HG02642 (cell line): ENCODE results near the gene HNRNPC.
"Not testable (repeated sequence)": the region's sequence is repeated elsewhere in the genome, so short reads cannot be mapped to it uniquely, and the experiment has no call there.

Source experiments
- ATAC-seq: cut with Tn5 transposase; IDR thresholded peaks from one replicate; pipeline ENCODE4 v1.9.1; 2021; ENCODE audit warnings: mild to moderate bottlenecking; ENCODE audit not compliant: unreplicated experiment, poor library complexity

Gene HNRNPC

DNA sequence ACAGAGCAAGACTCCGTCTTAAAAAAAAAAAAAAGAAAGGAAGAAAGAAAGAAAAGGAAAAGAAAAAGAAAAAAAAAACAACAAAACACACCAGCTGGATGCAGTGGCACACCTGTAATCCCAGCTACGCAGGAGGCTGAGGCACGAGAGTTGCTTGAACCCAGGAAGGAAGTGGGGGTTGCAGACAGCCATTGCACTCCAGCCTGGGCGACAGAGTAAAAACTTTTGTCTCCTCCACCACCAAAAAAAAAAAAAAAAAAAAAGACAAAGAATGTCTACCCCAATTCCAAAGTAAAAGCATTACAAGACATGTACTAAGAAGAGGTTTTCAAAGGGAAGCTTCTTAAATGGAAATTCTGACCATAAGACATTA, 53.4 kb downstream of the HNRNPC start:
- ATAC-seq: no peak

DNA sequence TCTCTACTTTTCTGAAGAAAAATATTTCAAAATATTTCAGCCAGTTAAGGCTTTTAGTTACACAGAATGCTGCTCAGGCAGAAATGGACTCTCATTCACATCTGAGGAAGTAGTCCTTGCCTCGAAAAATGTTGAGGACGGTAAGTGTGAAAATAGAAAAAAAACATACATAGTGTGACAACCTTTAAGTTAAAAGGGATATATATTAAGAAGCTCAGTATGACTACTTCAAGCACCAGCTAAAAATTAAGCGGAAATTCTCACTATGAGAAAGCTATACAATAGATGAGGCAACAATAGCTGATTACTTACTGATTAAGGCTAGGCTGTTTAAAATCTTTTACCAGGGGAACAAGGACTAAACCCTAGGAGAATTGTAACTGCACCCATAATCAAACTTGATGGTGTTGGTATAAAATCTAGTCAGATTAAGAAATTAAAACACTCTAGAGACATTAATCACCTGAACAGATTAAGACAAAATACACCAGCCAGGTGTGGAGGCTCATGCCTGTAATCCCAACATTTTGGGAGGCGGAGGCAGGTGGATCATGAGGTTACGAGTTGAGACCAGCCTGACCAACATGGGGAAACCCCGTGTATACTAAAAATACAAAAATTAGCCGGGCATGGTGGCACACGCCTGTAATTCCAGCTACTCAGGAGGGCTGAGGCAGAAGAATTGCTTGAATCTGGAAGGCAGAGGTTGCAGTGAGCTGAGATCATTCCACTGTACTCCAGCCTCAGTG, 53.9 kb downstream of the HNRNPC start:
- ATAC-seq: no peak

DNA sequence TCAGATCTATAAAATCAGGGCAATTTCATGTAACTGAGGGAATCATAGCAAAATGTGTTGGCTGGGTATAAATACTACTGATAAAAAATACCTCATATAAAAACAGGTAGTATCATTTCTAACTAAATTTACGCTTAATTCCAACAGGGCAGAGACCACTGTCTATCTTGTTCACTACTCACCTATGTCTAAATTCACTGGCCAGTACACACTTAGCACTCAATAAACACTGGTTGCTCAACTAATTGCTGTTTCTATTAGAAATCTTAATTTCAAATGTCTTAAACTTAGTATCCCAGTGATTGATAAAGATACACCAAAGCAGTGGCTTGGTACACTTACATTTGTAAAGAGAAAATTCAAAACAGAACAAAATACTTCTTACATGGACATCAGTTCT, 55.6 kb downstream of the HNRNPC start:
- no peak for ATAC-seq

DNA sequence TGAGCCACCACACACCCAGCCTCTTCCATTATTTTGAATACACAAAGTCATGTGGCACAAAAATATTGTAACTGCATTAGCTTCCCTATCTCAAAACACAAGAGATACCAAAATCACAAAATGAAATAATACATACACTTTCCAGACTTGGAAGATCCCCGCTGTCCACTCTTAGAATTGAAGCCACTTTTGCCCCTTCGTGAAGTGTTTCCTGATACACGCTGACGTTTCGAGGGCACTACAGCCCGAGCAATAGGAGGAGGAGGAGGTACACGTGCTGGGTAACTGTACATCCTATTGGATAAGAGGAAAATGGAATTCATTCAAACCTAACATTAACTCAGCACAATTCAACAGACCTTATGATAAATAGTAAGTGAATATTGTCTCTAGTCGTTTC, 56.4 kb downstream of the HNRNPC start:
- not testable (repeated sequence) for ATAC-seq

DNA sequence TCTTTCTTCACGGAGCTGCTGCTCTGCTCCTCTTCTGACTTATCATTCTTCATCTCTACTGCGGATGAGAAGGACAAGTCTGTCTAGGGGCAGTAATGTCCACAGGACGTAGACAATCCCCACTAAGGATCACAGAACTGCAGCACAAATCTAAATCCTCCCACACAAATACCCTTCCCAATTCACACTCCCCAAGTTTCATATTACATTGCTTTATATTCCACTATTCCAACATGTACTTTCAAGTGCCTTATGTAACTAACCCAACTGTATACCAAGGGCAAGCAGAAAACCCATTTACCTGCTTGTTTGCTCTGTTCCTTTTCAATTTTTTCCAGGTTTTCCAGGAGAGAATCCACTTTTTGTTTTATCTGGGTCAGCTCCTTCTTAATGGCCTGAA, 57.7 kb downstream of the HNRNPC start:
- ATAC-seq: no peak

- ATAC-seq: no peak
These were observed 59.2 kb downstream of the HNRNPC start for GRCh38 chr14:21210023-21210422.

DNA sequence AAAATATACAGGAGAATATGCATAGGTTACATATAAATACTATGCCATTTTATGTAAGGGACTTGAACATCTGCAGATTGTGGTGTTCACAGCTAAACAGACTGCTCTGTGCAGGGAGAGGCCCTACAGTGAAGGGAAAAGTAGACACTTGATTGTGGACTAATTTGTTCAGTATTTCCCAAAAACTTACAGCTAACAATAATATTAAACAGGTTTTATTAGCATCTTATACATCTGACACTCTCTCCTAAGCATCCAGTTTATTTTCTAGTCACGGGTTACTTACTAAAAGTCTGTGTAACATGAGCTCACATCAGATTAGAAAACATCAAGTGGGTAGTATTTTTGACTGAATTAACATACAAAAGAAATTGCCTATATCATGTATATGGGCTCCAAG, 60.1 kb downstream of the HNRNPC start:
- ATAC-seq: no peak

DNA sequence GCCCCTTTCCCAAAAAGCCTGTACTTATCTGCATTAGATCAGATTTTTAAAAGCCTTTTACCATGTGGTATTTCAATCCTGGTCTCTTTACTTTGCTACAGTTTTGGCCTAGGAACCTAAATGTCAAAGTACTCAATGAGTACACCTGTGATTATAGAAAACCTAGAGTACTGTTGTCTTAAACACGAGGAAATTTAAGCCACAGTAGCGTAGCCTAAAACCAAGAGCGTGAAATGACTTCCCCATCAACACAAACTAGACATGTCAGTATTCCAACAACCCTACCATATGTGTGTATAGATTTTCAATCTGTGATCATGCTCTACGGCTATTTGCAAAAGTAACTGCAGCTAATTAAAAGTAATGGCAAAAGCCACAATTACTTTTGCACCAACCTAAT, 60.7 kb downstream of the HNRNPC start:
- ATAC-seq: no peak

GRCh38 chr14:21206753-21207684, 62.2 kb downstream of the HNRNPC start:
- ATAC-seq: no peak

DNA sequence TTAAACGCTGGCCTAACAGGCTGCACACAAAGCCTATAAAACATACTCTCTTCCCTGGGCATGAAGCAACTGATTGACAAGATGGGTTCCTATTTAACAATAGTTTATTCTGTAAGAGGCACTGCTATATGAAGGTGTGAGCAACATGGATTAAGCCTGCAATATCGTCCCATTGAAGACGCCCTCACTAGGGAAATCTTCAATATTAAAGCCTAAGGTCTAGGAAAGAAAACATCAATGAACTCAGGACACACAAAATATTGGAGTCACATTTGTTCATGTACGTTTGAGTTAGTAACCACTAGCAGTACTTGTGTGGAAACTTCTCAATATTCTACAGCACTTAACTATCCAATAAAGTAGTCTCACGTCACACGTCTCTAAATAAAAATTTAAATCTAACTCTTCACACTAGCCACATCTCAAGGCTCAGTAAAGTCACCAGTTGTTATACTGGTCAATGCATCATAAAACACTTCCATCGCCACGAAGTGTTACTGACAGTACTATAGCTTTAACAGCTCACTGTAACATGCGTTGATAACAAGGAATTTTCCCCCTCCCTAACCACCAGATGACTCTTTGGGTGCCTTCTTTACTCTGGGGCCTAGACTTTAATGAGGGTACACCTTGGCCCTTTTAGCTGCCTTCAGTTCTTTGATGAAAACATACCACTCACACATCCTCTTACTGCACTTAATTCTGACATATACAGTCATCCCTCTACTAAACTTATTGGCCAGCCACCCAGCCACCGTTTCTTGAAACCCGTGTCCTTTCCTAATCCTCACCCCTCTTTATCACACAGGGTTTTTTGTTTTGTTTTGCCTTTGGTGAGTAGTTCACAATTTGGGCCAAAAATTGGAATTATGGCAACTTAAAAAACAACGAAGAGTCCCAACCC, 63.3 kb downstream of the HNRNPC start:
- ATAC-seq: no peak

- ATAC-seq: no peak
These were observed 64.1 kb downstream of the HNRNPC start for GRCh38 chr14:21205026-21205677.

GRCh38 chr14:21204167-21205025, 64.8 kb downstream of the HNRNPC start:
- ATAC-seq: no peak

DNA sequence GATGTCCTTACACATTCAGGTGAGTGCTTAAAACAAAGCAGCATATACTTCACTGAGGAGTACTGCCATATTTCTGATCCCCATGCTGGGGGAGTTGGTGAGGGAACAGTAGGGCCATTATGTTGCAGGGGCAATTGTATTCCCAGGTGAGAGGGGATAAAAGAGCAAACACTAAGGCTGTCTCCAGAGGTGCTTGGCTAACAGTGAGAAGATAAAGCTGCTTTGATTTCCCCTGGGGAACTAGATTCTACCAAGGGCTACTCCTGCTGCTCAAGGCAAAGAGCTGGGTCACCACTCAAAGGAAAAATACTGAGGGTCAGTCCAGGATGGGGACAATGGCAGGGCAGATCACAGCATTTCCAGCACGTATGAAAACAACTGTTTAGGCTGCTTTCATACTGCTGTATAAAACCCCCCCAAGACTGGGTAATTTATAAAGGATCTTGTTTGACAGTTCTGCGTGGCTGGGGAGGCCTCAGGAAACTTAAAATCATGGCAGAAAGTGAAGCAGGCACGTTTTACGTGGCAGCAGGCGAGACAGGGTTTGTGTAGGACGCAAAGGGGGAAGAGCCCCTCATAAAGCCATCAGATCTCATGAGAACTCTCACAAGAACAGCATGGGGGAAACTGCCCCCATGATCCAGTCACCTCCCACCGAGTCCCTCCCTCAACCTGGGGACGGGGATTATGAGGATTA, 65.6 kb downstream of the HNRNPC start:
- ATAC-seq: no peak

DNA sequence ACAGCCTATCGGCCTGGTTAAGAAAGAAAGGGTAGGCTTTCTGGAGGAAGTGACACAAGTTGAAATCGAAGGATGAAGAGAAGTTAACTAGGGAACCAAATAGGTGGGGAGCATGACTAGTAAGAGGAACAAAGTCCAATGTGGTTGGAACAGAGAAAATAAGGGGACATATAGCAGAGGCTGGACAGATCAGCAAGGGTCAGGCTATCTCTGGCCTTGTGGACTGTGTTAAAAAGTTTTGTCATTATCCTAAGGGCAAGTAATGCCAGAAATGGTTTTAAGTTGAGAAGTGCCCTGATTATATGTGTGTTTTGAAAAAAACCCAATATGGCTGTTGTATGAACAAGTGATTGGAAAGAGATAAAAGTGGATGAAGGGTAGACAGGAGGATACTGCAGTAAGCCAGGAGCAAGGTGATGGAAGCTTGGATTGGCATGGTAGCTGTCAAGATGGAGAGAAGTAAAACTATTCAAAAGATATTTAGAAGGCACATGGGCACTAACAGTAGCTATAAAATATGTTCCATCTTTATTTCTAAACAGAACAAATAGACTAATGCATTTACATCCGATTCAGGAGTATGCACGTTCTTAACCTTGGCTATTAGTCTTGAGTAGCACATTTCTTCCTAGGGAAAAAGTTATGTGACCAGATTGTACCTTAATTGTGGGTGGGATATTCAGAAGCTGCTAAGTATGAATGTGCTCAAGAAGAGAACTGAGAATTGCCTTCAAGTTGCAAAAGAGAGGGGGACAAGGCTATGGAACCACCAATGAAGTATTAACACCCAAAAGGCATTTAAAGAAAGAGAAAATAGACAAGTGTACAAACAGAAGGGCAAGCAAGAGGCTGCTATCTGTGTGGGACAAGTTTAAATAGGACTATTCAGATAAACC, 66.5 kb downstream of the HNRNPC start:
- no peak for ATAC-seq

GRCh38 chr14:21201732-21202462, 67.3 kb downstream of the HNRNPC start:
- ATAC-seq: no peak

GRCh38 chr14:21200752-21201461, 68.3 kb downstream of the HNRNPC start:
- no peak for ATAC-seq
